HG02970 (cell line): ENCODE data around the gene NRF1.
A peak's percentile ranks its signal among the peaks of the same experiment; 100 is the strongest.

Source experiments
- ATAC-seq: cut with Tn5 transposase; IDR thresholded peaks from one replicate; pipeline ENCODE4 v1.9.1; 2021; ENCODE audit warnings: mild to moderate bottlenecking, moderate library complexity, moderate number of reproducible peaks; ENCODE audit not compliant: unreplicated experiment, low FRiP score

The NRF1 gene

GRCh38 chr7:129778770-129779601, 167.5 kb downstream of the NRF1 start:
- no peak for ATAC-seq

GRCh38 chr7:129779602-129780256, 168.2 kb downstream of the NRF1 start:
- ATAC-seq = peak; percentile 42

GRCh38 chr7:129780257-129780973, 168.9 kb downstream of the NRF1 start:
- peak; percentile 48 for ATAC-seq

GRCh38 chr7:129780974-129781927, 169.7 kb downstream of the NRF1 start:
- ATAC-seq = no peak

- no peak for ATAC-seq
These were observed 170.7 kb downstream of the NRF1 start for GRCh38 chr7:129781928-129782817.

- no peak for ATAC-seq
These were observed 171.5 kb downstream of the NRF1 start for GRCh38 chr7:129782818-129783583.

GRCh38 chr7:129783584-129783919, 172.0 kb downstream of the NRF1 start:
- ATAC-seq = no peak

GRCh38 chr7:129784437-129784782, 172.9 kb downstream of the NRF1 start:
- no peak for ATAC-seq

GRCh38 chr7:129784783-129785684, 173.5 kb downstream of the NRF1 start:
- ATAC-seq = no peak

GRCh38 chr7:129785685-129786514, 174.4 kb downstream of the NRF1 start:
- ATAC-seq = no peak

- no peak for ATAC-seq
These were observed 175.5 kb downstream of the NRF1 start for GRCh38 chr7:129786825-129787563.

- no peak for ATAC-seq
These were observed 177.5 kb downstream of the NRF1 start for GRCh38 chr7:129789000-129789399.

GRCh38 chr7:129789652-129790051, 178.1 kb downstream of the NRF1 start:
- no peak for ATAC-seq

GRCh38 chr7:129790136-129790535, 178.6 kb downstream of the NRF1 start:
- ATAC-seq = no peak

GRCh38 chr7:129792721-129793120, 181.2 kb downstream of the NRF1 start:
- no peak for ATAC-seq
